GM18520 (cell line): ENCODE data around the gene DOCK8.
"Not testable (repeated sequence)": the region's sequence is repeated elsewhere in the genome, so short reads cannot be mapped to it uniquely, and the experiment has no call there.

ENCODE experiments used
- ATAC-seq: cut with Tn5 transposase; IDR thresholded peaks from one replicate; pipeline ENCODE4 v1.9.1; 2021; ENCODE audit not compliant: unreplicated experiment

The DOCK8 gene

GRCh38 chr9:224582-225520 is 10.2 kb downstream of the DOCK8 start:
- ATAC-seq, result no peak

GRCh38 chr9:227860-228259 is 13.2 kb downstream of the DOCK8 start:
- no peak for ATAC-seq

DNA sequence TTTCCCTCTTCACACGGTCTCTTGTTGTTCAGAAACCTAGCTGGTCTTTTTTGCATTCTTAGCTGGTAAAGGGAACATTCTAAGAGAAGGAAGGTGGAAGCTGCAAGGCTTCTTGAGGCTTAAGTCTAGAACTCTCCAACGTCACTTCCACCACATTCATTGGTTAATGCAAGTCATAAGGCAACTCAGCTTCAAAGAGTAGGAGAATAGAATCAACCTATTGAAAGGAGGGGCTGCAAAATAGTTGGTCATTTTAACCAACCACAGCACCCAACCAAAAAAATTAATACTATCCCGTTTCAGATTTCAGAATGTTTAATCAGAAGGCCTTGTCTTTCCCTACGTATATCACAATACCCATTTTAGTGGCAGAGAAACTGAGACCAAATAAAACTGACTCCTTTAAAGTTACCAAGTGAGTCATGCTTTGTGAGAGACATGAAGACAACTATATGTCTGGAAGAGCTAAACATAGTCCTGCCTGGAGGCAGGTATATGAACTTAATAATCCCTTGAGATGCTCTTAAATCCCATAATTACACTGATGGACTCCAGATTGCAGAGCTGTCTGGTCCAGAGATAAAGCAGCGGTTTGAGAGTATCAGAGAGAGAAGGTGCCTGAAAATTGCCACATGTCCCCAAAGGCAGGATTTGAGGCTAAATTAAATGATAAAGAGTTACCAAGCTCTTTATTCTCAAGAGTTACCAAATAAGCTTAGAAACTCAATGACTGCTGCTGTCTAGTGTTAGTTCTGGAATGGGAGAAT is 14.4 kb downstream of the DOCK8 start:
- no peak for ATAC-seq

DNA sequence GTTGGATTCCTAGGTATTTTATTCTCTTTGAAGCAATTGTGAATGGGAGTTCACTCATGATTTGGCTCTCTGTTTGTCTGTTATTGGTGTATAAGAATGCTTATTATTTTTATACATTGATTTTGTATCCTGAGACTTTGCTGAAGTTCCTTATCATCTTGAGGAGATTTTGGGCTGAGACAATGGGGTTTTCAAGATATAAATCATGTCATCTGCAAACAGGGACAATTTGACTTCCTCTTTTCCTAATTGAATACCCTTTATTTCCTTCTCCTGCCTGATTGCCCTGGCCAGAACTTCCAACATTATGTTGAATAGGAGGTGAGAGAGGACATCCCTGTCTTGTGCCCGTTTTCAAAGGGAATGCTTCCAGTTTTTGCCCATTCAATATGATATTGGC is 17.0 kb downstream of the DOCK8 start:
- not testable (repeated sequence) for ATAC-seq

DNA sequence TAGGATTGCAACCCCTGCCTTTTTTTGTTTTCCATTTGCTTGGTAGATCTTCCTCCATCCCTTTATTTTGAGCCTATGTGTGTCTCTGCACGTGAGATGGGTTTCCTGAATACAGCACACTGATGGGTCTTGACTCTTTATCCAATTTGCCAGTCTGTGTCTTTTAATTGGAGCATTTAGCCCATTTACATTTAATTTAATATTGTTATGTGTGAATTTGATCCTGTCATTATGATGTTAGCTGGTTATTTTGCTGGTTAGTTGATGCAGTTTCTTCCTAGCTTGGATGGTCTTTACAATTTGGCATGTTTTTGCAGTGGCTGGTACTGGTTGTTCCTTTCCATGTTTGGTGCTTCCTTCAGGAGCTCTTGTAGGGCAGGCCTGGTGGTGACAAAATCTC is 19.0 kb downstream of the DOCK8 start:
- ATAC-seq, result not testable (repeated sequence)

- no peak for ATAC-seq
Measured at GRCh38 chr9:237141-237857, 22.6 kb downstream of the DOCK8 start.

DNA sequence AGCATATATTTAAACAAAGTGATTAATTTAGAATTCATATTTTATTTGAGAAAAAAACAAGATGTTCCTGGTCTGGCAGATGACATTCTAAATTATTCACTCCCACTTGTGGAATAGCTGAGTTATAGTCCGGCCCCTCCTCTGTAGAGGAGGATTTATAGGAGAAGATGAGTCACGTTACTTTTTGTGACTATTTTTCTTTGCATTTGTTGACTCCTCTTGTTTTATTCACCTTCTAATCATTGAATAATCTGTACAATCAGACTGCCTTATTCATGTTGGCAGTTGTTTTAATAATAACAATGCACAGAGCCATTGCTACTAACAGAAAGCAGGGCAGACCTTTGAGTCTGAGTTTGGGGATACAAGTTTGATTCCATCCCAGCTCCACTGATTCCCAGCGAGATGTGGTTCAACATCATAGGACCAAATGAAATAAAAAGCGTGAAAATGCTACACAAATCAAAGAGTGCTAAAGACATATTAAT is 23.2 kb downstream of the DOCK8 start:
- ATAC-seq, result no peak

- ATAC-seq, result no peak
Measured at GRCh38 chr9:242461-243080, 27.9 kb downstream of the DOCK8 start.

DNA sequence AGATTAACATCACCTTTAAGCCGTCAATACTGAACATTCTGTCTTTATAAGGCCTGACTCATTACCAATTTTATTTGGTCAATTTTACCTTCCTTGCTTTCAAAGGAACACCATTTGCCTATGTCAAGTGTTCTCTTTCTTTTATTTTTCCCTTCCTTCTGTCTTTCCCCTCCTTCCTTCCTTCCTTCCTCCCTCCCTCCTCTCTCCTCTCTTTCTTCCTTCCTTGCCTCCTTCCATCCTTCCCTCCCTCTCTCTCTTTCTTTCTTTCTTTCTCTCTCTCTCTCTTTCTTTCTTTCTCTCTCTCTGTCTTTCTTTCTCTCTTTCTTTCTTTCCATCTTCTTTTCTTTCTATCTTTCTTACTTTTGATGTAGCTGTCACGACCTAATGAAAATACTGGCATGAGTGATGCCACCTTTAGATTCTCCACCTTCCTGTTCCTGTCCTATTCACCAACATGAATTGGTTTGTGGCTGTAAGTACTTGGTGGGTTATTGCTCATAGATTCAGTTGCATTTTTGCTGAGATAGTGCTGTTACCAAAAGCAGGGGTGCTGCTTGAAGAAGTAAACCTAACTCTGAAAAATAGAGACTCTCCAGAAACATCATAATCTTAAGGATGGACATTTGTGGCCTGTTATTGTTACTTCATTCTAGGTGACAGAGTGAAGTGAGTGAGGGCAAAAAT is 33.8 kb downstream of the DOCK8 start:
- no peak for ATAC-seq

- no peak for ATAC-seq
Measured at GRCh38 chr9:249025-249424, 34.4 kb downstream of the DOCK8 start.

GRCh38 chr9:250039-250438 is 35.4 kb downstream of the DOCK8 start:
- ATAC-seq, result no peak

- no peak for ATAC-seq
Measured at GRCh38 chr9:250625-251024, 36.0 kb downstream of the DOCK8 start.

- ATAC-seq, result no peak
Measured at GRCh38 chr9:251398-251797, 36.7 kb downstream of the DOCK8 start.

DNA sequence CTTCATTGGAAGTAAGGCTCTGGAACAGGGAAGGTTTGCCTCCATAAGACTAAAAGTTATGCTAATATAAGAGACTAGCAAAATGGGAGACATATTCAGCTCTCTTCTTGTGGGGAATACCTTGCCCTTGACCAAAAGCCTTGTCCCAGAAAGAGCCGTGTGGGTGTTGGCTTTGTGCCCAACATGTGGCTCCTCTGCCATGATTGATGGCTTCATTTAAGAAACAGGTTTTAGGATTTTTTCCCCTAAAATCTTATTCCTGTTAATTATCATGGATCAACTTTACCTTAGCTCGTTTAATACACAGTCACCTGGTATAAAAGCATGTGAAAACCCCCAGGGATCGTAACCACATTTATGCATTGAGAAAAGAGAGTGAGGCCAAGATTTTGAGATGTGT is 38.9 kb downstream of the DOCK8 start:
- ATAC-seq, result no peak

DNA sequence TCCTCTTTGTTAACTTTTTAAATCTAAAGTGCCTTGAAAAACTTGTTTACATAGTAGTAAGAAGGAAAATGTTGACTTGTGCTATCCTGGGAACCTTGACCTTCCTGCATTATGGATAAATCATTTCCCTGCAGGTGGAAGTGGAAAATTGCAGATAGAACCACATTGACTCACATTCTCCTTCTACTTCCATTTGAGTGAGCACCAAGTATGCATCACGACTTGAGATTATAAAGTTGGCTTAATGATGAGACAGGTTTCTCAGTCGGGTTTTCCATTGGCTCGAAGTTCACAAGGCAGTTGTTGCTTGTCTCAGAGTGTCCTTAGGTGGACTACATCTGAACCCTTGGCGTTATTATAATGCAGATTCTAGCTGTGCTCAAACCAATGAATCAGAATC is 39.9 kb downstream of the DOCK8 start:
- ATAC-seq, result no peak

- no peak for ATAC-seq
Measured at GRCh38 chr9:257957-258356, 43.3 kb downstream of the DOCK8 start.

DNA sequence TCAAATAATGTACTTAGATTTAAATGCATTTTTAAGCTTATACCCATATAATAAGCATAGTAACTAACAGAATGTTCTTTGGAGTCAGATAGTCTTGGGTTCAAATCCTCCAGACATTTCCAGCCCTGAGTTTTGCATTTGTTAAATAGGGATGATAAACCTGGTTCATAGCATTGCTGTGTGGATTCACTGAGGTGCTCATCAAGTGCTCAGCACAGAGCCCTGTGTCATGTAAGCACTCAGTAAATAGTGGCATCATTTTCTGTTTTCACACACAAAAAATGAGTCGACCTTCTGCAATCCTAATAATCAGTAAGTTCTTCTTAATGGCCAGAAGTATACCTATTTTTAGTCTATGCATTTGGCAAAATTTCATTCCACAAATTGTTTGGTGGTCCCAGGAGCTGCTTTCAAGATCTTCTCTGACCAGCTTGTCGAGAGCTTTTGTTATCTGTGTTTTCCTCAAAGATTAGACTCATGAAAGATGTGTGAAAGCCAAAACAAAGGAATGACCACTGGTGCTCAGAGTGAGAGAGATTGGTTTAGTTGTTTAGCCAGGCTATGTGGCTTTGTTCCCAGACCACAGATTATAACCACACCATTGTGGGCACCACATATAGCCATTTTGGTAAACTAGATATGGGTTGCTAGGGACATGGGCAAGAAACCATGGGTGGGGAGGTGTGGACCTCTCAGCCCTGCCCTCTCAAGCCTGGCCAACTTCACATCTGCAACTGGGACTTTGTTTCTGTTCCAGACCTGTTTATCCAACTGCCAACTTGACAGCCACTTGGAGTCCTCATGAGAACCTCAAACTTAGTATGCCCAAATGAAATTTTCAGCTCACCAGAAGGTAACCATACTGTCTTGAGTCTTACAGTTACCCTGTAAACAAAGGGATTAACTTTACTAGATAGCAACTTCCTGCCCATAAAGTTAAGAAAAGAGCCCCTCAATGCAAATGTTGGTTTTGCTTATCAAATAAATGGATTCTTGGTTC is 45.0 kb downstream of the DOCK8 start:
- no peak for ATAC-seq

DNA sequence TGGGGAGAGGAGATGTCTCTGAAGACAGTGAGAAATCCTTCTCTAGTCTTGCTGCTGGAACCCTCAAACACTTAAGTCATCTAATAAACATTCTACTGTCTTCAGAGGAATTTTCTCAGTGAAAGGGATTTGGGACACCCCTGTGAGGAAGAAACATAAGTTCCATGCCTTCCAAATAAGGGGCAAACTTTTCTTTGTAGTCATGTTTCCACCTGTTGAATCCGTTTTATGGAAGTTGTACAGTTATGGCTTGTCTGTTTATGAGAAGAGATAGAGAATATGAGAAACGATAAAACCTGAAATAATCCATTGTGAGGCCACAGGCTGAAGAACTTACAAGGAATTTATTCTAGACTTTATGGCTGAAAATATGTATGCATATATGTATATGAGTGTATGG is 49.6 kb downstream of the DOCK8 start:
- no peak for ATAC-seq

DNA sequence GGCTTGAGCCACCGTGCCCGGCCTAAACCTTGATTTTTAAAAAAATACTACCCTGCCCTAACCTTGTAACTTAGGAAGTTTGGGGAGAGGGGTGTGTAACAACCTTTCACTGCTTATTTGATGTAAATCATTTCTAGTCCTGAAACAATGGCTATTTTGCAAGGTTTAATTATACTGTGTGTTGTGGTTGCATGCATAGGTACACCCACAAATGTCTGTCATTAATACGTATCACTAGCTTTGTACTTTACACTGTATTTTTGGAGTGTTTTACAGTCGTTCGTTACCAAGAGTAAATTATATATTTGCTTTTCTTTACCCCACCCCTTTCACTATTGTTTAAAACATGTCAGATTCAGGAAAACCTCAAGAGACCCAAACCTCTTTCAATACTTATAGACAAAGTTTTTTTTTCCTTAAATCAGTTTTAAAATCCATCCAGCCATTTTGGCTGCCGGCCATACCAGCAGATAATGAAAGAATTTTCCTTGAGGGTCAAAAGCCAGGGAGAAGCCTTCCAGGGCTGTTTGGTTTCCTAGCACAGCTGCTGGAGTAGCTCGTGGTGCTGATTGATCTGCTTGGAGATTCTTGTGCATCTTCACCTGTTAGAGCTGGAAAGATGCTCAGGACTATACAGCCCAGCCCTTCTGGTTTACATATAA is 50.7 kb downstream of the DOCK8 start:
- no peak for ATAC-seq
